ENCODE measurements around the gene JOSD1. TPM values are rescaled to one million over a fixed set of nuclear protein-coding genes. Genes with fewer than 3 reads are reported as not detected.
A peak's percentile ranks its signal among the peaks of the same experiment; 100 is the strongest.

Gene JOSD1
- total and polyA plus RNA-seq, 9 of the 15 experiments (the other 6 are each of a cell fraction or from before 2014, with no cell fraction given), result 8.9 to 39.1 (median 30.4) TPM

DNA sequence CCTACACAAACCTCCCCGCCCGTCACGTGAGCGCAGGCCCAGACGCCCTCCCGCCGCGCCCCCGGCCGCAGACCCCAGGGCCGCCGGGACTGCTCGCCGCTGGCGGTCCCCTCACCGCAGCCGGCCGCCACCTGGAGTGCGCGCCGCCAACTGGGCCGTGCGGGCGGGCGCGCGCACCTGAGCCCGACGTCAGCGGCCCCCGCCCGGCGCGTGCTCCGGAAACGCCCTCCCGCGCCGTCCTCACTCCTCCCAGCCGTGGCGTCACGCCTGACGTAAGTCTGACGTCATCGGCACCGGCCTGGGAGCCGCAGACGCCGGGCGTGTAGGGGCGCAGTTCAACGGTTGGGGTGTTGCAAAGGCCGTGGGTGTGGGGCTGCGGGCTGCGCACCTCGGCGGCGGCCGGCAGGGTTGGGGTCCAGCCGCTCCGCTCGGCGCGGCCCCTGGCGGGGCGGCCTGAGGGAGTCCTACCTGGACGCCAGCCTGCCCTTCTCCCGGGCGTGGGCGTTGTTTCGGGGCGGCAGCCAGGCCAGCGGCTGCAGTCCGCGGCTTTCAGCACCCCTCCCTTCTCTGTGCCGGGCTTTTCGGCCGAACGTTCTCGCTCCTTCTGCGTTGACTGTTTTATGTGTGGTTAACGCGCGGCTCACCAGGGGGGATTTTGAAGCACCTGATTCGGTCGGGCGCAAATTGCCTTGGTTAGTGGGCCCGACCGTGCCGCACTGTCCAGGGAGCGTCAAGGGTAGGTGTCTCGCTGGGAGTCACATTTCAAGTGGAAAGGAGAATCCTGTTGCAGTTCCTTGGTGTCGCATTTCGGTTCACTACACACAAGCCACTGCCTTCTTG is at the start of gene JOSD1 (continued):
- TF ChIP-seq NR4A1 (CRISPR knock-in tag; IDR thresholded peaks at IDR 0.05), result 0 out of 2 replicates have a peak, but pooled peaks have one; percentile 20
- no peak for TF ChIP-seq NR4A1 (tag; IDR thresholded peaks at IDR 0.05)
- TF ChIP-seq YY1 (IDR thresholded peaks at IDR 0.05; ENCODE audit: borderline replicate concordance in 1 of 3, control insufficient read depth in 1 of 3, extremely low read depth in 1 of 3, insufficient read depth in 3 of 3, insufficient read length in 1 of 3, insufficient replicate concordance in 2 of 3, low read depth in 1 of 3, low read length in 2 of 3), result peak in 1 of 3 experiments; percentile 21
- TF ChIP-seq, protein P1, sequence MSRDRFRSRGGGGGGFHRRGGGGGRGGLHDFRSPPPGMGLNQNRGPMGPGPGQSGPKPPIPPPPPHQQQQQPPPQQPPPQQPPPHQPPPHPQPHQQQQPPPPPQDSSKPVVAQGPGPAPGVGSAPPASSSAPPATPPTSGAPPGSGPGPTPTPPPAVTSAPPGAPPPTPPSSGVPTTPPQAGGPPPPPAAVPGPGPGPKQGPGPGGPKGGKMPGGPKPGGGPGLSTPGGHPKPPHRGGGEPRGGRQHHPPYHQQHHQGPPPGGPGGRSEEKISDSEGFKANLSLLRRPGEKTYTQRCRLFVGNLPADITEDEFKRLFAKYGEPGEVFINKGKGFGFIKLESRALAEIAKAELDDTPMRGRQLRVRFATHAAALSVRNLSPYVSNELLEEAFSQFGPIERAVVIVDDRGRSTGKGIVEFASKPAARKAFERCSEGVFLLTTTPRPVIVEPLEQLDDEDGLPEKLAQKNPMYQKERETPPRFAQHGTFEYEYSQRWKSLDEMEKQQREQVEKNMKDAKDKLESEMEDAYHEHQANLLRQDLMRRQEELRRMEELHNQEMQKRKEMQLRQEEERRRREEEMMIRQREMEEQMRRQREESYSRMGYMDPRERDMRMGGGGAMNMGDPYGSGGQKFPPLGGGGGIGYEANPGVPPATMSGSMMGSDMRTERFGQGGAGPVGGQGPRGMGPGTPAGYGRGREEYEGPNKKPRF (IDR thresholded peaks at IDR 0.05; ENCODE audit: low read depth, low read length), result no peak
- TF ChIP-seq, protein P2, sequence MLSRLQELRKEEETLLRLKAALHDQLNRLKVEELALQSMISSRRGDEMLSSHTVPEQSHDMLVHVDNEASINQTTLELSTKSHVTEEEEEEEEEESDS (CRISPR knock-in tag; IDR thresholded peaks at IDR 0.05), result no peak
- TF ChIP-seq NCOA2 (IDR thresholded peaks at IDR 0.05; ENCODE audit: partially characterized antibody in 2 of 2), result no peak
- no peak for TF ChIP-seq OTX1 (CRISPR knock-in tag; IDR thresholded peaks at IDR 0.05)
- TF ChIP-seq SMC3 (conservative IDR thresholded peaks at IDR 0.05; ENCODE audit: insufficient read depth, low read depth, low read length), result no peak
- TF ChIP-seq ZNF224 (CRISPR knock-in tag; IDR thresholded peaks at IDR 0.05), result no peak
- TF ChIP-seq, protein P3, sequence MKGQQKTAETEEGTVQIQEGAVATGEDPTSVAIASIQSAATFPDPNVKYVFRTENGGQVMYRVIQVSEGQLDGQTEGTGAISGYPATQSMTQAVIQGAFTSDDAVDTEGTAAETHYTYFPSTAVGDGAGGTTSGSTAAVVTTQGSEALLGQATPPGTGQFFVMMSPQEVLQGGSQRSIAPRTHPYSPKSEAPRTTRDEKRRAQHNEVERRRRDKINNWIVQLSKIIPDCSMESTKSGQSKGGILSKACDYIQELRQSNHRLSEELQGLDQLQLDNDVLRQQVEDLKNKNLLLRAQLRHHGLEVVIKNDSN (CRISPR knock-in tag; IDR thresholded peaks at IDR 0.05), result peak; percentile 2; the same call in 1 of the 2 replicates
- TF ChIP-seq ZNF507 (tag; conservative IDR thresholded peaks at IDR 0.05), result no peak
- peak; percentile 87 for TF ChIP-seq CCNT2 (IDR thresholded peaks at IDR 0.05; ENCODE audit: borderline replicate concordance, extremely low read depth, insufficient read length, low read depth, low read length)
- TF ChIP-seq, protein P4, sequence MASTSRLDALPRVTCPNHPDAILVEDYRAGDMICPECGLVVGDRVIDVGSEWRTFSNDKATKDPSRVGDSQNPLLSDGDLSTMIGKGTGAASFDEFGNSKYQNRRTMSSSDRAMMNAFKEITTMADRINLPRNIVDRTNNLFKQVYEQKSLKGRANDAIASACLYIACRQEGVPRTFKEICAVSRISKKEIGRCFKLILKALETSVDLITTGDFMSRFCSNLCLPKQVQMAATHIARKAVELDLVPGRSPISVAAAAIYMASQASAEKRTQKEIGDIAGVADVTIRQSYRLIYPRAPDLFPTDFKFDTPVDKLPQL (IDR thresholded peaks at IDR 0.05; ENCODE audit: extremely low read depth, insufficient read length), result no peak
- peak; percentile 12 for TF ChIP-seq TAF1 (IDR thresholded peaks at IDR 0.05; ENCODE audit: control insufficient read depth, extremely low read depth, insufficient read depth, low read length, severe bottlenecking)
- TF ChIP-seq, protein P5, sequence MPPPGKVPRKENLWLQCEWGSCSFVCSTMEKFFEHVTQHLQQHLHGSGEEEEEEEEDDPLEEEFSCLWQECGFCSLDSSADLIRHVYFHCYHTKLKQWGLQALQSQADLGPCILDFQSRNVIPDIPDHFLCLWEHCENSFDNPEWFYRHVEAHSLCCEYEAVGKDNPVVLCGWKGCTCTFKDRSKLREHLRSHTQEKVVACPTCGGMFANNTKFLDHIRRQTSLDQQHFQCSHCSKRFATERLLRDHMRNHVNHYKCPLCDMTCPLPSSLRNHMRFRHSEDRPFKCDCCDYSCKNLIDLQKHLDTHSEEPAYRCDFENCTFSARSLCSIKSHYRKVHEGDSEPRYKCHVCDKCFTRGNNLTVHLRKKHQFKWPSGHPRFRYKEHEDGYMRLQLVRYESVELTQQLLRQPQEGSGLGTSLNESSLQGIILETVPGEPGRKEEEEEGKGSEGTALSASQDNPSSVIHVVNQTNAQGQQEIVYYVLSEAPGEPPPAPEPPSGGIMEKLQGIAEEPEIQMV (tag; conservative IDR thresholded peaks at IDR 0.05; ENCODE audit: low read depth), result no peak
- TF ChIP-seq NCOA1 (IDR thresholded peaks at IDR 0.05; ENCODE audit: low read depth), result peak; percentile 38; the same call in 1 of the 2 replicates
- peak; percentile 59; the same call in 1 of the 2 replicates for TF ChIP-seq L3MBTL2 (IDR thresholded peaks at IDR 0.05)

Measured in K562 (cell line).